GM11168 (cell line): ENCODE measurements around the gene HOXA4.

Experiments
- in situ Hi-C: fragments of 300-500 bp; cut with MboI; formaldehyde crosslinking; loops from one replicate; pipeline ENCODE4 v1.12.0; 2022; ENCODE audit warnings: low sequenced_read_pairs; ENCODE audit not compliant: unreplicated experiment

Gene HOXA4

DNA sequence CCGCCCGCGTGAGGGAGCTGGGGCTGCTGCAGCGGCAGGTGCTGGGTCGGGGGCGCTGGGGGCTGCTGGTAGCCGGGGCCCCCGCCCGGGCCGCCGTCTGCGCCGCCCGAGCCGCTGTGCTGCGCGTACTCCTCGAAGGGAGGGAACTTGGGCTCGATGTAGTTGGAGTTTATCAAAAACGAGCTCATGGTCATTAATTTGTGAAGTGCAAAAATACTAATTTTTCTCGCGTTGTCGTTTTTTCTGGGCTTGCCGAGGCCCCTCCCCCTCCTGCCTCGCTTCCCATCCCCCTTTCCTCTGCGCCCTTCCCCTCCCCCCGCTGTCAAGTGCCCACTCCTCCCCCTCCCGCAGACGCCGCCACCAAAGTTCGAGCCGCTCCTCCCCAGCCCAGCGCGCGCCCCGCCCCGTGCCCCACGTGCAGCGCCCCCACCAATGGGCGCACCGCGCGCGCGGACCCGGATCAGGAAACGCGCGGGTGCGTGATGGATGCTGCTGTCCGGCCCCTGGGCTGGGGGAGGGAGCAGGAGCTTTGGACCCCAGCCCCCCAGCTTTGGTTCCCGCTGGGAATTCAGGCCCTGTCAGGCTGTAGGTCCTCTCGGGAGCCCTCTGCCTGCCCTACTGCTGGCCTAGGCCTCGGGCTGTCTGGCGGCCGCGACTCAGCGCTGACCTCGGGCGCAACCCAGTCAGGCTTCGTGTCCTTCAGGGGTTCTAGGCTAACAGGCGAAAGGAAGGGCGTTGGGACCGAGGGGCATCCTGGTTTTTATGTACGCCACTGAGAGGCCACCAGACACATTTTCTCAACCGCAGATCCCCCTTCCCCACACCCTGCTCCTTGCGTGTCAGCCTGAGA is at the start of gene HOXA4:
TSS of gene HOXA4 (minus strand) at position 218 of the 850 bp plus-strand sequence. CDS start at position 194, 24 bp downstream.
- in situ Hi-C loops = no loop called here

DNA sequence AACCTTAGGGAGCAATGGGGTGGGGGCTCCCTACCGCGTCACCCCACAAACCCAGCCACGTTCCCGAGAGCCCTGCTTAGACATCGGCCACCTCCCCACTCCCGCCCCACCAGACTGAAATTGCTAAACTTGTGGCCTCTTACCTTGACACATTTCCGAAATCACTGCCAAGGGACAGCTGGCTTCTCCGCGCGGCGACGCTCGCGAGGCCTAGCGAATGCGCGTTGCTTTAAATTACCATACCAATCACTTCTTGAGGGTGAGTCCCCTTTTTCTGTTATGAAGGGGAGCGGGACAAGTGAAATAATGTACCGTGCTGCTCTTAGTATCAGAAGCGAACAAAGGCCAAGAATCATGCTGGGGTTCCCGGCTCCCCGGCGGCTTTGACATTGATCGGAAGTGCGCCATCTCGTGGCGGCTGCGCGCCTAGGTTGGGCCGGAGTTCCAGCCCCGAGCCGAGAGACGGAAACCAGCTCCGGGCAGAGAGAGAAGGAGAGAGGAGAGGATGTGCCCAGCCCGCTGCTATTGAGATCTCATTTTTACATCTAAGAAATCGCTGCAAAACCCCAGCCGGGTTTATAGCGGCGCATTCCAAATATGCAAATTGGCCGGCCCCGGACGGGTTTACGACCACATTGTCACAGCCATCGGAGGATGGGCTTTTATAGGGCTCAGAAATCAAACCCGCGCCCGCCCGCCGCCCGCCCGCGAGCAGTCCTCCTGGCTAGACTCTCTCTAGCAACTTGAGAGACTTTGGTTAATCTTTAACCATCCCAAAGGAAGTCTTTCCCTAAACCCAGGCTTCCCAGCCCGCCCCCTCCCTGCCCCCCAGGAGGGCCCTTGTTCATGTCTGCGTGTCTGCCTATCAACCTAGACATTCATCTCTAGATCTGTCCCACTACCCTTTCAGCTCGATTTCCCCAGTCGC is 49.2 kb upstream of the HOXA4 start:
- in situ Hi-C loops = loop anchor here (25.0 kb wide), 1 partner anchor 1317 kb away; no protein-coding TSS in a partner anchor

DNA sequence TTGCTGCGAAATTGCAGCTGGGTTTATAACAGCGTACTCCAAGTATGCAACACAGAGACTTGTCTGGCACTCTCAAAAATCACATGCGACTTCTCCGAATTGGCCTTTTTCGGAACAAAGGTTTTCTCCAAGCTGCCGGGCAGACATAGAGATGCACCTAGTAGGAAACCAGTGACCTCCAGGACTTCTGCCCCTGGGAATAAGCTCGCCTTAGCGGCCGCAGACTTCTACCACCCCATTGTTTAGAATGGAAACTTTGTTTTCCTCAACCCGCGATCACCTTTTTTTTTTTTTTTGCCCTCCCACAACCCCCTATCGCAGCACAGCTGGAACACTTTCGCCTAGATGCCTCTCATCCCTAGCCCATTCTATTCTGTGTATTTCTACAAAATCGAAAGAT is 48.5 kb upstream of the HOXA4 start:
- in situ Hi-C loops = loop anchor here (25.0 kb wide), 1 partner anchor 1317 kb away; no protein-coding TSS in a partner anchor

DNA sequence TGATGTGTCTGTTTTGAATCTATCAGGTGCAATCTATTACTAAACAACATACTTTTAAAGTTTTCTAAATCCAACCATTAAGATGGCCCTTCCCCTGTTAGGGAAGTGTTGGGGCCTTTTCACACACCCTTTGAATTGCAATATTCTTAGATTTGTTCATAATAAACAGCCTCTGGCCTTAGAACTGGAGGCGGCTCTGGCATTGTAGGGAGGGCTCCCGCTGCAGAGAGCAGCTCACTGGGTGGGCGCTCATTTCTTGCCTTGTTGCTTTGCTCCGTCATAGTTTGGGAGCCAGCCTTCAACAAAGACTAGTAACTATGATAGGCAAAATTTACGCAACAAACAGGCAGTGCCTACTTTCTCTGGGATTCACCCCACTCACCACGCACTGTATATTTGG is 47.8 kb upstream of the HOXA4 start:
- in situ Hi-C loops = loop anchor here (25.0 kb wide), 1 partner anchor 1316 kb away; no protein-coding TSS in a partner anchor

DNA sequence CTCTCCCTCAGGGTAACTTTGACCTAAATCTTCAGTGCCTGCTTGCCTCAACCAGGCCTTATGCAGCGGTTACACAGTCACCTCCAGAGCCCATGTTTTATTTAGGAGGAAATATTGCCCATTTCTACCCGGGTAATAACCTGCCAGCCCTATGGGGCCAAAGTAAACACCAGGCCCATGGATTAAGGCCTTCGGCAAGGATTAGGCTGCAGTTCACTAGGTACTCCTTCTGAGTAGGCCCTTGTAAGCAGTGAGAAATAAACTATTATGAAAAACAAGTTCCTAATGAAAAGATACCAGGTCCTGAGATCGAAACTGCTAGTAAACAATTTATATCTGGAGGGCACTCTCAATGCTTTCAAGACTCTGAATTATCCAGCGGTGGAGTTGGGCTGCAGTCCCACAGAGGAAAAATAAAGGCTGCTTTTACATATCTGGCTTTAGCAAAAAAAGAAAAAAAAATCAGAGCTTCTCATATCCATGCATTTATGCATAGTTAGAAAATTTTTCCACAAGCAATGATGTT is 47.3 kb upstream of the HOXA4 start:
- in situ Hi-C loops = loop anchor here (25.0 kb wide), 1 partner anchor 1316 kb away; no protein-coding TSS in a partner anchor

DNA sequence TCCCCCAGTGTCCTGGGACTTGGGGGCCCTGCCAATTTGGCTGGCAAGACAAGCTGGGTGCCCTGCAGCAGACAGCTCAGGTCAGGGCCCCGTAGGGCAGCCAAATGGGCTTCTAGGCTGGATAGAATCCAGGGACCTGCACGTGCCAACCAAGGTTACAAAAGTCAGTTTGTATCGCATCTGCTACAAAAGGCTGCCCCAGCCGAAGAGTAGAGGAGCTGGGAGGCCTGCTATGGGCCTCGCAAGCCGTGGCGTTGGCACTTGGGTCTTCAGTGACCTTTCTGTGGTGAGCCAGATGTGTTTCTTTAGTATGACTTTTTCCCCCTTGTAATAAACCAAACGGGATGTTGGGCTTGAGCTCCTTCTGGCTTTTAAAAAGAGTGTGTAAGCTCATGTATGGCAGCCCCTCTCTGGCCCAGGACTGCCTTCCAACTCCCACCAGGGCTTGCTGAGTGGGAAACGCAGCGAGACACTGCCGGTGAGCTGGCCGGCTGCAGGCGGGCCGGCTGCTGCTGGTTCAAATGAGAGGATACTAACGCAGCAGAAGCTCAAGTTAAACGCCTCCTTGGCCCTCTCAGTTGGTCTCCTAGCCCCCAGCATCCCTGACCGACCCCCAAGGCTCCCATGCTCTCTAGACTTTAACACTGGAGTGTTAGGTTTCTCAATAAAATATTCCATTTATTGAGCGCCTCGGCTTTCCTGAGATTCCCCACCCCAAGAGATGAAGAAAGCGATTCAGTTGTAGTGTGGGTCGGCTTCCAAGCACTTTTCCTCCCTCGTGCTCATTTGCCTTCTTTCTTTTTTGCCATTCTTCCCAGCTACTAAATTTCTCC is 46.6 kb upstream of the HOXA4 start:
- in situ Hi-C loops = loop anchor here (25.0 kb wide), 1 partner anchor 1315 kb away; no protein-coding TSS in a partner anchor

DNA sequence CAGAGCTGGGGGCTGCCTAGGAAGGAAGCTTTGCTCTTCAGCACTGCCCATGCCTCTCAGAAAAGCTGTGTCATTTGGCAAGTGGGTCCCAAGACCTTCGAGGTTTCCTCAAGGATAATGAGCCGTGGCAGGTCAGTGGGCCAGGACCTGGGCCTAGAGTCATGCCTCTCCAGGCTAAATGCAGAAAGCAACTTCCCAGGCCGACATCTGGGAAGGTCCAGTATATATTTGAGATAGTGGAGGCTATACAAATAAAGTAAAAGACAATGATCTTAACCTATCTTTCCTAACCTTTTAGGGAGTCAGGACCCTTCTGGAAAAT is 45.9 kb upstream of the HOXA4 start:
- in situ Hi-C loops = loop anchor here (25.0 kb wide), 1 partner anchor 1314 kb away; no protein-coding TSS in a partner anchor

DNA sequence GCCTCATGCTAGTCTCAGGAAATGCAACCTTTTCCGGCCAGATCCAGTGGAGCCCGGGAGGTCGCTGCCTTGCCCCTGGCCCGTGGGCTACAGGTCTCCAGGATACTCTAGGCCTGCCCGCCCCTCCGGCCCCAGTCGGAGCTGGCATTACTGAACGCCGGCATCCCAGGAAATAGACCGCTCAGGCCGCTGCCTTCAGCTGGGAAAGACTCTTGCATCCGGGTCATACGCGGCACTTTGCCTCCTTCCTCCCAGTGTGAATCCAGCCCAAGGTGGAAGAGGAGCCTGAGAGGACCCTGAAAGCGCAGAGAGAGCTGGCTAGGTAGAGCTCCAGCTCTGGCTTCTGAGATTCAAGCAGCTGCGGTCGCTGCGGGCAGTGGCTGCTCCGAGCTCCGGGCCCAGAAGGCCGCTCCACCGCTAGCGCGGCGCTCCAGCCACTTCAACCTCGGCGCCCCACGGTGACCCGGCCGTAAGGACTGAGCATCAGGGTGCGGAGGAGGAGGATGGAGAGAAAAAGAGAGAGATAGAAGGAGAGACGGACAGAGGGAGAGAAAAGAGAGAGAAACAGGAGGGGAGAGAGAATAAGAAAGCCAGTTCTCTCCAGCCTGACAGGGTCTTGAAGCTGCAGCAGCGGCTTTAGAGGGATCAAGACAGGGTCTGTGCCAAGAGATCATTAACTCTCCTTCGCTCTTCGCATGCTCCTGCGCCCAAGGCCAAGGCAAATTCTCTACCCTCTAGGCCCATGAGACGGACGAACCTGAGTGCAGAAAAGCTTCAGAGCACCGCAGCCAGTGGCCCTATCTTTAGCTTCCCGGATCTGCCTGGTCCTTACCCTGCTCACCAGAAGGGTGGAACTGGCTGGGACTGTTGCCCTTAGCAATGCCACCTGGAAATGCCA is 45.3 kb upstream of the HOXA4 start:
- in situ Hi-C loops = loop anchor here (25.0 kb wide), 1 partner anchor 1314 kb away; no protein-coding TSS in a partner anchor

DNA sequence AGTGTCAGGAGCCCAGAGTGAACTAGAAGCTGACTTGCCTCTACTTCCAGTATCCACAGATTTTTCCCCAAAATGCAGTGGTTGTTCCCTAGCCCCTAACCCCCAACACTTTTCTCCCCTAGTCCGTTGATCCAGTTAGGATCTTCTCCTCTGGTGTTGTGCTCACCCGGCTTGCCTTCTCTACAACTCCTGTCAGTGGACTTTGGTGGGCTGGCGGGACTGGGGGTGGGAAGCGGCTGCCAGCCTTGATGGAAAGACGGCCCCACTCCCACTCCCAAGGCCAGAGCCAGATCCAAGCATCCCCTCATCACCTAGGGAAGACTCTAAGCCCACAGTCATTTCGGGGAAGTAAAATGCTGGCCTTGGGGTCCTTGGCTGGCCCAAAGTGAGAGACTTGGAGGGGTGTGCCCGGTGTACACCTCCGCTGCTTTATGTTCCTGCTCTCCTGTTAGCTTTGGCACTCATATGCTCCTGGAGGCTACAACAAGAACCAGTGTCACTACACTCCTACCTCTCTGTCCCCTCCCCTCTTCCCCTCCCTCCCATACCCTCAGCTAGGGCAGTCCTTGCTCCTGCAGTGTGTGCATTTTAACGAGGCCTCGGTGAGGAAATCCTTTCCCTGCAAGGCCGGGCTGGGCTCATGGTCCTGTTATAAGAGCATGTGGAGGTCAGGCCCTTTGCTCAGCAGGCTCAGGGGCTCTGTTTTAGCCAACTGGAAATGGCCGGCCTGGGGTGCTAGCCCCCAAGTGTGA is 44.5 kb upstream of the HOXA4 start:
- in situ Hi-C loops = loop anchor here (25.0 kb wide), 1 partner anchor 1313 kb away; no protein-coding TSS in a partner anchor

DNA sequence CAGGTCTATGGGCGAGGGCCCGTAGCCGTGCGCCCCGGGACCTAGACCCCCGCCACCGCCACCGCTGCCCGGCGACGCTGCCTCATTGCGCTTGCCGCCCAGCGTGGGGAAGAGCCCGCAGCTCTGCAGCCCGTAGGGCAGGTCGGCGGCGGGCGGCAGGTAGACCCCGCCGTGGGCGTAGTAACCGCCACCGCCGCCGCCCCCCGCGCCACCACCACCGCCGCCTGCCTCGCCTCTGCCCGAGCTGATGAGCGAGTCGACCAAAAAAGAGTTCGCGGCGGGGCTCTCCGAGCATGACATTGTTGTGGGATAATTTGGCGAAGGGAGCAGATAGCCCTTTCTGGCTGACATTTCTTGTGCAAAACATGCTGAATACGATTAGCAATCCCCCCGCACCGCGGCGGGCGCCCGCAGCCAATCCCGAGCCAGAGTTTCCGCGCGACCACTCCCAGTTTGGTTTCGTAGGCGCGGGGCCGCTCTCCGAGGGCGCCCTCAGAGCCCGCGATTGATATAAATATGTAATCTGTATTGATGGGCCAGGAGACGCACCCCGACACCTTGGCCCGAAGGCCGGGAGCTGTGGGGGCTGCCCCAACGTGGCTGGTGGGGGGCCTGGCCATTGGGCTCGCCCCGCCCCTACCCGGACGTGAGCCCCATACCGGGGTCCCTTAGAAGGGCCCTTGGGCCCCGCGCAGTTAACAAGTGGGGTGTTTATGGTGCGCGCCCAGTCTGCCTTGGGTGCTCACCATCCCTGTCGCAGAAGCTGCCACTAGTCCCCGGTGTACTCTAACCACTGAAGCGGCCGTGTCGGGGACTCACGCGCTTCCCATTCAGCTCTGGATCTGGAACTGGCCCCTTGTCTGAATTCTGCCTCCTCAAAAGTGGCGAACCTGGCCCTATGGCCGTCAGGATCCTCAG is 43.7 kb upstream of the HOXA4 start, which contains the start of gene HOXA10:
TSS of gene HOXA10 (minus strand) at position 365 of the 918 bp plus-strand sequence. CDS start at position 351, 14 bp downstream.
- in situ Hi-C loops = no loop called here

DNA sequence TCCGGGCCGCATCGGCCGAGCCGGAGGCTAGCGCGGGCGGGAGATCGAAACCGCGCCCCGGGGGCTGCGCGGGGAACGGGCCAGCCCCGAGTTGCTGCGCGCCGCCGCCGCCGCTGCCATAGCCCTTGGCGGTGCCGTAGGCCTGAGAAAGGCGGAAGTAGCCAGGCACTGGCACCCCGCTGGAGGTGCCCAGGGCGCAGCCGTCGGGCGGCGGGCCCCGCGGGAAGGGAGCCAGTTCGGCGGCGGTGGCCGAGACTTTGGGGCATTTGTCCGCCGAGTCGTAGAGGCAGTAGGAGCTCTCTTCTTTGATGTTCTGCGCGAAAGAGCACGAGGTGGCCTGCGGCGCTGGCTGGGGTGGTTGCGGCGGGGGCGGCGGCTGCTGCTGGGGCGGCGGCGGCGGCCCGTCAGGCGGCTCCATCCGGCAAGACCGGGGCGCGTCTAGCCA is 43.0 kb upstream of the HOXA4 start:
- in situ Hi-C loops = no loop called here

DNA sequence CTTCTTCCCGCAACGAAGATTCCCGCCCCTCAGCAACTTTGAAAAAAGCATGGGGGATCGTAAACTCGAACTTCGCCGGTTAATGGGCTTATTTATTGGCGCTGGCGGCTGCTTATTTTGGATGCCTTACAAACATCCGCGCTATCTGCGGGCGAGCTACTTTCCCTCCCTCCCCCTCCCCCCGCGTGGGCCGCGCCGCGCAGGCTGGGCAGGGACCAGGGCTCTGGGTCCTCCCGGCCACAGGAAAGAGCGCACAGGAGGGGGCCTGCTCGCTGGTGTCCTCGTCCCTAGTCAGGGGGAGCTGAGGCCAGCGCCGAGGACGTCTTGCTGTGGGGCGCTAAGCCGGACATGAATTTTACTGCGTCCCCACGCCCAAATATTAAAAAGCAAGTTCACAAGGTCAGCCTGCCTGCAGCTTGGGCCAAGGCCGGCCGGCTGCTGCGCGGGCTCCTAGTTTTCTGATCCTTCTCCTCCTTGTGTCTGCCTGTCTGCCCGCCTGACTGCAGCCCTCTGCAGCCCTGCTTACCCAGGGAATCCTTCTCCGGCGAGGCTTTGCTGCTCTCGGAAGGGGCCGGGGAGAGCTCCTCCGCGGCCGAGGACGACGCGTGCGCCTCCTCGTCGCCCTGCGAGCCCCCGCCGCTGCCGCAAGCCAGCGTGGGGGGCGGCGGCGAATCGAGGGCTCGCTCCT is 42.4 kb upstream of the HOXA4 start:
- in situ Hi-C loops = no loop called here

DNA sequence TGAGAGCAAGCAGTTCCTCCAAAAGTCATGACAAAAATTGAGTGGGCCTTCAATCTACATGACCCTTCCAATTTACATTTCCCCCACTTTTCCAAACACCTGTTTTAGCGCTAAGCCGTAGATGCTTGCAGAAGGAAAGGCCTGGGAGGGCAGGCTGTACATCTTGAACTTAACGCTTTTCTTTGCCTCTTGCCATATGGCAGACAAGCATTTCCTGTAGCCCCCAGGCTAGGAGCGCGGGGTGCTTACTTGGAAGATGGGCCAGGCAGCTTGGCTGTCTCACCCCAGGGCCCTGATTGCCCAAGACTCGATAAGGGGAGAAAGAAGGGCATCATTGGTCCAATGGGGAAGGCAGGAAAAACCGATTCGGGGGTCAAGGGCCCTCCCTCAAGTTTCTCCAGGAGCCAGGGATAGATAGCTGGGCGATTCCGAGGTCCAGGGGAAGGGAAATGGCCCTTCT is 41.8 kb upstream of the HOXA4 start:
- in situ Hi-C loops = no loop called here

DNA sequence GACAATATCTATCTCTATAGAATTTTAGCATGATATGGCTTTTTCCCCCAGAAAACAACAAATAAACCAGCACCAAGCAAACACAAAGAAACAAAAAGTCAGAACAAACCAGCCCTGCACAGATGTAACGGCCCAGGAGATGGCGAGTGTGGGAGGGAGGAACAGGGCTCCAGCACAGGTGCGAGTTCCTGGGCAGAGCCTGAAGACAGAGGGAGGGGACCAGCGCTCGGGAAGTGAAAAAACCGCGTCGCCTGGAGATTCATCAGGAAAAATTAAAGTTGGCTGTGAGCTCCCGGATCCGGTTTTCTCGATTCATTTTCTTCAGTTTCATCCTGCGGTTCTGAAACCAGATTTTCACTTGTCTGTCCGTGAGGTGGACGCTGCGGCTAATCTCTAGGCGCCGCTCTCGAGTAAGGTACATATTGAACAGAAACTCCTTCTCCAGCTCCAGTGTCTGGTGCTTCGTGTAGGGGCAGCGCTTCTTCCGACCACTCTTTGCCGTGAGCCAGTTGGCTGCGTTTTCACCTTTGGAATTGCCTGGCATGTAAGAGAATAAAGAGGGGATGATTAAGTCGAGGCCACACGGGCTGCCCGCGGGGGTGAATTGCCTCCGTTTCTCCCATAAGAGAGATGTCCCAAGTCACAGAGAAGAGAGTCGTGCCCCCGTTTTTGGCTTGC is 41.2 kb upstream of the HOXA4 start:
- in situ Hi-C loops = no loop called here

DNA sequence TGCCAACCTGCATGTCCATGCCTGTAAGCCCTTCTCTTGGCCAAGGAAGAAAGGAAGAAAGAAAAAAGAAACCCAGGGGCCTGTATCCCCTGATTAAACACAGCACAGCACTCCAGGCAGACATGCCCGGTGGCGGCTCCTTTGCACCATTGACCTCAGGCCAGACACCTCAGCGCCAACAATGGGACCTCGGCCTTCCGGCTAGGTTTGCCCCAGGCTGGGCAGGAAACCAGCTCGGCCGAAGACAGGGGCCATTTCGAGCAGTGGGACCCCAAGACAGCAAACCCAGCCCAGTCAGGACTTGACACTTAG is 40.7 kb upstream of the HOXA4 start:
- in situ Hi-C loops = no loop called here
